SK-N-SH (cell line): Measurements from ENCODE around the gene TBC1D5.

Experiments used
- CHD2 ChIP-seq: fragments of 150-350 bp; IDR thresholded peaks from 2 replicates; pipeline ENCODE4 v1.6.1; 2018; ENCODE audit warnings: low read length; ENCODE audit not compliant: partially characterized antibody
- EP300 ChIP-seq, 2 experiments: IDR thresholded peaks; 2 replicates each; pipeline versions ENCODE4 v1.4.0 to v1.6.1; 2012; ENCODE audit warnings: borderline replicate concordance in 1 of 2, low read depth in 1 of 2, low read length in 1 of 2
- FOXJ3 ChIP-seq: sonication (generic); formaldehyde crosslinking; IDR thresholded peaks from 2 replicates; pipeline ENCODE4 v1.5.1; 2020; ENCODE audit warnings: mild to moderate bottlenecking, missing genetic modification reagents
- POLR2AphosphoS5 ChIP-seq: IDR thresholded peaks from 2 replicates; pipeline ENCODE4 v1.6.1; 2012; ENCODE audit warnings: low read depth, low read length
- RFX5 ChIP-seq: IDR thresholded peaks from 2 replicates; pipeline ENCODE4 v1.6.1; 2012; ENCODE audit warnings: mild to moderate bottlenecking, improper control_type of control experiment, low read length
- TF ChIP-seq, protein P1 (sequence below): fragments of 200-600 bp; sonication (generic); IDR thresholded peaks from 2 replicates; pipeline ENCODE4 v1.6.1; 2017; ENCODE audit warnings: antibody characterized with exemption, mild to moderate bottlenecking, moderate library complexity
- TF ChIP-seq, protein P2 (sequence below): IDR thresholded peaks from 2 replicates; pipeline ENCODE4 v1.4.0; 2012; ENCODE audit warnings: low read depth
- TF ChIP-seq, protein P3 (sequence below): IDR thresholded peaks from 2 replicates; pipeline ENCODE4 v1.4.0; 2012; ENCODE audit warnings: low read depth, borderline replicate concordance
- TF ChIP-seq, protein P4 (sequence below): IDR thresholded peaks from 2 replicates; pipeline ENCODE4 v1.4.0; 2012; ENCODE audit warnings: low read depth, borderline replicate concordance

DNA sequence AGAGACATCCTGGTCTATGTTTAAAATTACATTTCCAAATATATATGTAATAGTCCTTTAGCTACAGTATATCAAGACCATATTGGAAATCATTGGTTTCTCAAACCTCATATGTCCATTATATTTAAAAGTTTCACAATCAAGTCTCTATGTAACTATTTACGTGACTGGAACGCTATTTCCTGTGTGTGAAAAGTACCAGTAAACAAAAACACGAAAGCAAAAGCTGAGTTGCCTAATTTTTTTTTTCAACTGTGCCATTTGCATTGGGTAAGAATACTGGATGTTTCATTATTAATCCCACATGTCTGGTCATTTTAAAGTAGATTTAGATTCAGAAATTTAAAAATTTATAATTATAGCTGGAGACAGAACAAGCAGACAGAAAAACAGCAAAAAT is 381.4 kb downstream of the TBC1D5 start:
- TF ChIP-seq POLR2AphosphoS5, result no peak
- no peak for TF ChIP-seq FOXJ3
- TF ChIP-seq, protein P1, sequence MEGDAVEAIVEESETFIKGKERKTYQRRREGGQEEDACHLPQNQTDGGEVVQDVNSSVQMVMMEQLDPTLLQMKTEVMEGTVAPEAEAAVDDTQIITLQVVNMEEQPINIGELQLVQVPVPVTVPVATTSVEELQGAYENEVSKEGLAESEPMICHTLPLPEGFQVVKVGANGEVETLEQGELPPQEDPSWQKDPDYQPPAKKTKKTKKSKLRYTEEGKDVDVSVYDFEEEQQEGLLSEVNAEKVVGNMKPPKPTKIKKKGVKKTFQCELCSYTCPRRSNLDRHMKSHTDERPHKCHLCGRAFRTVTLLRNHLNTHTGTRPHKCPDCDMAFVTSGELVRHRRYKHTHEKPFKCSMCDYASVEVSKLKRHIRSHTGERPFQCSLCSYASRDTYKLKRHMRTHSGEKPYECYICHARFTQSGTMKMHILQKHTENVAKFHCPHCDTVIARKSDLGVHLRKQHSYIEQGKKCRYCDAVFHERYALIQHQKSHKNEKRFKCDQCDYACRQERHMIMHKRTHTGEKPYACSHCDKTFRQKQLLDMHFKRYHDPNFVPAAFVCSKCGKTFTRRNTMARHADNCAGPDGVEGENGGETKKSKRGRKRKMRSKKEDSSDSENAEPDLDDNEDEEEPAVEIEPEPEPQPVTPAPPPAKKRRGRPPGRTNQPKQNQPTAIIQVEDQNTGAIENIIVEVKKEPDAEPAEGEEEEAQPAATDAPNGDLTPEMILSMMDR, result no peak
- TF ChIP-seq, protein P2, sequence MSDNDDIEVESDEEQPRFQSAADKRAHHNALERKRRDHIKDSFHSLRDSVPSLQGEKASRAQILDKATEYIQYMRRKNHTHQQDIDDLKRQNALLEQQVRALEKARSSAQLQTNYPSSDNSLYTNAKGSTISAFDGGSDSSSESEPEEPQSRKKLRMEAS, result no peak
- TF ChIP-seq, protein P3, sequence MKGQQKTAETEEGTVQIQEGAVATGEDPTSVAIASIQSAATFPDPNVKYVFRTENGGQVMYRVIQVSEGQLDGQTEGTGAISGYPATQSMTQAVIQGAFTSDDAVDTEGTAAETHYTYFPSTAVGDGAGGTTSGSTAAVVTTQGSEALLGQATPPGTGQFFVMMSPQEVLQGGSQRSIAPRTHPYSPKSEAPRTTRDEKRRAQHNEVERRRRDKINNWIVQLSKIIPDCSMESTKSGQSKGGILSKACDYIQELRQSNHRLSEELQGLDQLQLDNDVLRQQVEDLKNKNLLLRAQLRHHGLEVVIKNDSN, result no peak
- no peak for TF ChIP-seq RFX5
- TF ChIP-seq, protein P4, sequence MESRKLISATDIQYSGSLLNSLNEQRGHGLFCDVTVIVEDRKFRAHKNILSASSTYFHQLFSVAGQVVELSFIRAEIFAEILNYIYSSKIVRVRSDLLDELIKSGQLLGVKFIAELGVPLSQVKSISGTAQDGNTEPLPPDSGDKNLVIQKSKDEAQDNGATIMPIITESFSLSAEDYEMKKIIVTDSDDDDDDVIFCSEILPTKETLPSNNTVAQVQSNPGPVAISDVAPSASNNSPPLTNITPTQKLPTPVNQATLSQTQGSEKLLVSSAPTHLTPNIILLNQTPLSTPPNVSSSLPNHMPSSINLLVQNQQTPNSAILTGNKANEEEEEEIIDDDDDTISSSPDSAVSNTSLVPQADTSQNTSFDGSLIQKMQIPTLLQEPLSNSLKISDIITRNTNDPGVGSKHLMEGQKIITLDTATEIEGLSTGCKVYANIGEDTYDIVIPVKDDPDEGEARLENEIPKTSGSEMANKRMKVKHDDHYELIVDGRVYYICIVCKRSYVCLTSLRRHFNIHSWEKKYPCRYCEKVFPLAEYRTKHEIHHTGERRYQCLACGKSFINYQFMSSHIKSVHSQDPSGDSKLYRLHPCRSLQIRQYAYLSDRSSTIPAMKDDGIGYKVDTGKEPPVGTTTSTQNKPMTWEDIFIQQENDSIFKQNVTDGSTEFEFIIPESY, result no peak
- TF ChIP-seq CHD2, result no peak
- no peak for TF ChIP-seq EP300 (IDR thresholded peaks at IDR 0.05; ENCODE audit: borderline replicate concordance in 1 of 2, low read depth in 1 of 2, low read length in 1 of 2)
